A549 treated with ZK216348 at 1 μM for 4 hours (cell line): ENCODE data around the gene OPHN1. TPM values are rescaled to one million over a fixed set of nuclear protein-coding genes. Genes with fewer than 3 reads are reported as not detected.

Experiments
- total RNA-seq: library from RNA; stranded (reverse); fragments of 200-300 nt; extraction: Qiagen RNA extraction; gene quantifications from 5 replicates; pipeline ENCODE4 v1.2.3, GENCODE V29; 2022; ENCODE audit warnings: low read depth

The OPHN1 gene
- 1.4 to 2.4 TPM (median 1.5 TPM) in 5 replicates for total RNA-seq

GRCh38 chrX:68433155-68433980 lies at the start of gene OPHN1:
OPHN1 (minus strand) TSS chrX:68433495; CDS start chrX:68433020, 475 bp downstream.

Other genes with a start within 250 kb of the OPHN1 start
- gene YIPF6, start 65.6 kb upstream of the OPHN1 start, total RNA-seq: 28.7 to 37.8 TPM (median 30.6 TPM) in 5 replicates
- gene STARD8, start 214.2 kb upstream of the OPHN1 start, total RNA-seq: 0.79 to 2.0 TPM (median 1.7 TPM) in 5 replicates